ENCODE results near the gene SMG9. TPM values are rescaled to one million over a fixed set of nuclear protein-coding genes. Genes with fewer than 3 reads are reported as not detected.

The SMG9 gene
- total RNA-seq, 4 donors from 2014 or later = 14.6 to 49.8 (median 28.0) TPM

DNA sequence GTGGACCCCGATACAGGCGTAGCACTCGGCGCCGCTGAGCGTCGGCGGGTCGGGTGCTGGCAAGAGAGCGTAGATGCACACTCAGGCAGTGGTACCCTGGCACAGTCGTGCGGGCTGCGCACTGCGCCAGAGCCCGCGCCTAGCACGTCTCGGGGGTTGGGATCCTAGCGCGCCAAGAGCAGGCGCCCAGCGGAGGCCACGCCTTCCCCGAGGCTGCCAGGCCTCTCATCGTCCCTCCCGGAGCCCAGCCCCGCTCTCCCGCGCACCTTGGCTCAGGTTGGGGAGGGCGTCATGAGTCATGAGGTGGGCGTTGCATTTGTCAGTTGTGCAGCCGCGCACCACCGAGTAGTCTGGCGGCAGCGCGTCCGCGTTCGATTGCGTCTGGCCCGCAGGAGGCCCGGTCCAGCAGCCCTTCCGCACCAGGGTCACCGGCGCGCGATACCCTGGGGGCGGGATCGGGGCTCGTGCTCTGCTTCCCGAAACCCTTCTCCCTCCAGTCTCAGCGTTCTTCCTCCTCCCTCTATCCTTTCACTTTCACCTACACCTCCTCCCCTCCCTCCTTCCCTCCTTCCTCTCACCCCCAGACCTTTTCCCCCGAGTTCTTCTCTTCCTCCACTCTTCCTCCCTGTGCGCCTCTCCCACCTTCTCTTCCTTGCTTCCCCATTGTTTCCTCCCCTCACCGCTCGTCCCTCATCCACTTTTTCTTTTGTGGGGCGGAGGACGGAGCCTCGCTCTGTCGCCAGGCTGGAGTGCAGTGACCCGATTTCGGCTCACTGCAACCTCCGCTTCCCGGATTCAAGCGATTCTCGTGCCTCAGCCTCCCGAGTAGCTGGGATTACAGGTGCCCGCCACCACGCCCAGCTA, 44.0 kb upstream of the SMG9 start:
- WGBS, 2 donors = 14 to 18% methylated on average over 49 to 59 of the region's 70 CpGs
- no peak for DNase-seq (ENCODE audit: low spot score in 2 of 2)
- H3K9me3 ChIP-seq = peaks cover 0 to 4% (median 0%) of the 10 kb centered on the region in 4 donors
- H3K4me3 ChIP-seq = peak overlapping the region in 3 of 4 donors; percentile 39 to 50 (median 39)
- peaks cover 0 to 12% (median 3%) of the 10 kb centered on the region in 4 donors for H3K4me1 ChIP-seq
- H3K27ac ChIP-seq = no peak overlapping the region
- H3K27me3 ChIP-seq = peaks cover 0 to 49% of the 10 kb centered on the region in 2 donors
- TF ChIP-seq POLR2A (IDR thresholded peaks at IDR 0.05) = no peak
- no peak for TF ChIP-seq EP300 (IDR thresholded peaks at IDR 0.05)
- TF ChIP-seq, protein P1, sequence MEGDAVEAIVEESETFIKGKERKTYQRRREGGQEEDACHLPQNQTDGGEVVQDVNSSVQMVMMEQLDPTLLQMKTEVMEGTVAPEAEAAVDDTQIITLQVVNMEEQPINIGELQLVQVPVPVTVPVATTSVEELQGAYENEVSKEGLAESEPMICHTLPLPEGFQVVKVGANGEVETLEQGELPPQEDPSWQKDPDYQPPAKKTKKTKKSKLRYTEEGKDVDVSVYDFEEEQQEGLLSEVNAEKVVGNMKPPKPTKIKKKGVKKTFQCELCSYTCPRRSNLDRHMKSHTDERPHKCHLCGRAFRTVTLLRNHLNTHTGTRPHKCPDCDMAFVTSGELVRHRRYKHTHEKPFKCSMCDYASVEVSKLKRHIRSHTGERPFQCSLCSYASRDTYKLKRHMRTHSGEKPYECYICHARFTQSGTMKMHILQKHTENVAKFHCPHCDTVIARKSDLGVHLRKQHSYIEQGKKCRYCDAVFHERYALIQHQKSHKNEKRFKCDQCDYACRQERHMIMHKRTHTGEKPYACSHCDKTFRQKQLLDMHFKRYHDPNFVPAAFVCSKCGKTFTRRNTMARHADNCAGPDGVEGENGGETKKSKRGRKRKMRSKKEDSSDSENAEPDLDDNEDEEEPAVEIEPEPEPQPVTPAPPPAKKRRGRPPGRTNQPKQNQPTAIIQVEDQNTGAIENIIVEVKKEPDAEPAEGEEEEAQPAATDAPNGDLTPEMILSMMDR (IDR thresholded peaks at IDR 0.05) = no peak
- H3K36me3 ChIP-seq = no peaks in the 10 kb centered on the region

DNA sequence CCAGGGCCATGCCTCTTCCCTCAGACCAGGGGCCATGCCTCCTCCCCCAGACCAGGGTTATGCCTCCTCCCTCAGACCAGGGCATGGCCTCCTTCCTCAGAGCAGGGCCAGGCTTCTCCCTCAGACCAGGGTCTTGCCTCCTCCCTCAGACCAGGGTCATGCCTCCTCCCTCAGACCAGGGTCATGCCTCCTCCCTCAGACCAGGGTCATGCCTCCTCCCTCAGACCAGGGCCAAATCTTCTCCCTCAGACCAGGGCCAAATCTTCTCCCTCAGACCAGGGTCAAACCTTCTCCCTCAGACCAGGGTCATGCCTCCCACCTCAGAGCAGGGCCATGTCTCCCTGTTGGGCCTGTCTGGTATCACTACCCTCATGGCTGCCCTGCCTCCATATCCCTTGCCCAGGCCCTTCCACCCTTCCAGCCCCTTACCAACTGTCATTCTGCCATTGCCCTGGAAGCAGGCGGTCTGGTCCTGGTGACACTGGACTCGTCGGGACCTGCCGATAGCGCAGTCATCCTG, 43.3 kb upstream of the SMG9 start:
- no peak for DNase-seq (ENCODE audit: low spot score in 2 of 2)
- Histone ChIP-seq H3K9me3 (peaks cover 0 to 4% (median 0%) of the 10 kb centered on the region in 4 donors), H3K4me1 (peaks cover 0 to 12% (median 3%) of the 10 kb centered on the region in 4 donors), H3K36me3 (no peaks in the 10 kb centered on the region), H3K27me3 (peaks cover 0 to 49% of the 10 kb centered on the region in 2 donors), H3K4me3 (peak overlapping the region in 3 of 4 donors; percentile 39 to 50 (median 39)), H3K27ac (no peak overlapping the region)
- TF ChIP-seq POLR2A (IDR thresholded peaks at IDR 0.05) (no peak), EP300 (IDR thresholded peaks at IDR 0.05) (no peak)
- TF ChIP-seq, protein P1 (IDR thresholded peaks at IDR 0.05) = no peak
- 35 to 40% methylated on average over 4 to 5 of the region's 5 CpGs for WGBS, 2 donors

DNA sequence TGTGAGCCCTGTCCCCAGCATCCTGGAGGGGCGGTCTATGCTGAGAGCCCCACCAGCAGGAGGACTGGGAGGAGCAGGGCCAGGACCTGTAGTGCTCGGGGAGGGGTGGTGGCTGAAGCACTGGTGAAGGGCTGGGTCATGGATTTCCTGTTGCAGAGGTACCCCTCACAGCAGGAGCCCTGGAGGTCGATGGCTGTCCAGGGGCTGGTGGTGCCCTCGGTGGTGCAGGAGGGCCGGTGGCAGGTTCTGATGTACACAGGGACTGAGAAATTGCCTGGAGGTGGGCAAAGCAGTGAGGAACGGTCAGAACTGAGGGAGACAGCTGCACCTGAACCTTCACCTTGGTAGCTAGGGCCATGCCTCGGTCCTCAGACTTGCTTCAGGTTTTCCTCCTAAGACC, 42.8 kb upstream of the SMG9 start:
- Histone ChIP-seq H3K4me1 (peaks cover 0 to 12% (median 3%) of the 10 kb centered on the region in 4 donors), H3K36me3 (no peaks in the 10 kb centered on the region), H3K27ac (no peak overlapping the region), H3K4me3 (no peak overlapping the region), H3K27me3 (peaks cover 0 to 49% of the 10 kb centered on the region in 2 donors), H3K9me3 (peaks cover 0 to 4% (median 0%) of the 10 kb centered on the region in 4 donors)
- TF ChIP-seq POLR2A (IDR thresholded peaks at IDR 0.05) (no peak), EP300 (IDR thresholded peaks at IDR 0.05) (no peak)
- TF ChIP-seq, protein P1 (IDR thresholded peaks at IDR 0.05) = no peak
- DNase-seq (ENCODE audit: low spot score in 2 of 2) = no peak
- 83 to 85% methylated on average over 7 of the region's 7 CpGs for WGBS, 2 donors

DNA sequence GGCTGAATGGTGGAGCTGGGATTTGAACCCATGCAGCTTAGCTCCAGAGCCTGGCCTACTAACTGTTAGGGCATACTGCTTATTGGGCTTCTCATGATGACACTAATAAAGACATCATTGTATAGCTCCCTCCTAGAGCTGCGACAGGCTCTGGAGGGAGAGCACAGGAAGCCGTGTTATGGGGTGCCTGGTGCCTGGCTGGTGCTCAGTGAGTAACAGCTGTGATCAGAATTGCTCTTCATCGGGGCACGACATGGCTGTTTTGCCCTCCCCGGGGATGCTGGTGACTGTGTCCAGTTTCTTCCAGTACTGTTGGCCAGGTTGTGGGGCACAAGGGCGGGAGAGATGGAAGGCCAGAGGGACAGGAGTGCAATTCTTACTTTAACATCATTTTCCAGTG, 42.4 kb upstream of the SMG9 start:
- peaks cover 0 to 12% (median 3%) of the 10 kb centered on the region in 4 donors for H3K4me1 ChIP-seq
- H3K36me3 ChIP-seq = no peaks in the 10 kb centered on the region
- no peak for DNase-seq (ENCODE audit: low spot score in 2 of 2)
- TF ChIP-seq POLR2A (IDR thresholded peaks at IDR 0.05) (no peak), EP300 (IDR thresholded peaks at IDR 0.05) (no peak)
- TF ChIP-seq, protein P1 (IDR thresholded peaks at IDR 0.05) = no peak
- peaks cover 0 to 4% (median 0%) of the 10 kb centered on the region in 4 donors for H3K9me3 ChIP-seq
- 42 to 57% methylated on average over 6 of the region's 6 CpGs for WGBS, 2 donors
- no peak overlapping the region for H3K27ac ChIP-seq
- peaks cover 0 to 46% of the 10 kb centered on the region in 2 donors for H3K27me3 ChIP-seq
- H3K4me3 ChIP-seq = no peak overlapping the region

DNA sequence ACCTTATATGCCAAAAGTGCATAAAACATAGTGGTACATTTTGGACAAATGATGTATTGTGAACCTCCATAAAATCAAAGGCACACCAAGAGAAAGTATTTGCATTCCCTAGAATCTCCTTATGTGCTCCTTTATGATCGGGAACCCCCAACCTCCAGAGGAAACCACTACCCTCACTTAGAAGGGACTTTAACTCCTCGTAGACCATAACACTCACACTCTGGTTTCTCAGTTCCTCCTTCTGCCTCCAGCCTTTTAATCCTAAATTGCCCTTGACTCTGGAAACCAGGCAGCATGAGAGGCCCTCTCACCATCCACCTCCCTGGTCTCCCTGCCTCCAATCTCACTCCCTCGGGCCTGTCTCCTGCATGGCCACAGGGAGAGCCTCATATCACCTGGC, 35.8 kb upstream of the SMG9 start:
- H3K36me3 ChIP-seq = no peaks in the 10 kb centered on the region
- peaks cover 0 to 5% of the 10 kb centered on the region in 2 donors for H3K27me3 ChIP-seq
- no peak for DNase-seq (ENCODE audit: low spot score in 2 of 2)
- no peak overlapping the region for H3K27ac ChIP-seq
- H3K4me3 ChIP-seq = no peak overlapping the region
- no peaks in the 10 kb centered on the region for H3K4me1 ChIP-seq
- TF ChIP-seq, protein P1 (IDR thresholded peaks at IDR 0.05) = no peak
- TF ChIP-seq EP300 (IDR thresholded peaks at IDR 0.05) (no peak), POLR2A (IDR thresholded peaks at IDR 0.05) (no peak)
- peaks cover 0 to 4% (median 0%) of the 10 kb centered on the region in 4 donors for H3K9me3 ChIP-seq
- WGBS, 2 donors = 24 to 31% methylated on average over 3 of the region's 3 CpGs

Data from tibial nerve (tissue), 4 donors.